Esophagus muscularis mucosa (tissue), 4 donors: ENCODE data around the gene ANKRD11. TPM values are rescaled to one million over a fixed set of nuclear protein-coding genes. Genes with fewer than 3 reads are reported as not detected.

Experiments used
- DNase-seq: peaks from one replicate; pipeline ENCODE4 v3.0.0-alpha.2; 2017; ENCODE audit errors: extremely low spot score
- H3K27ac ChIP-seq, 4 donors: fragments of 200-600 bp; sonication (generic); replicated peaks in 1 of 4; 1 replicate in 3 of 4; 2 replicates in 1 of 4; pipeline ENCODE4 v1.5.1; 2016 to 2019; ENCODE audit warnings: mild to moderate bottlenecking in 1 of 4
- H3K27me3 ChIP-seq, 4 donors: fragments of 200-600 bp; sonication (generic); one replicate each; pipeline versions ENCODE4 v1.5.1 to v1.6.0; 2016 to 2019
- H3K36me3 ChIP-seq, 4 donors: fragments of 200-600 bp; sonication (generic); one replicate each; pipeline ENCODE4 v1.5.1; 2016 to 2019
- H3K4me1 ChIP-seq, 4 donors: fragments of 200-600 bp; sonication (generic); one replicate each; pipeline ENCODE4 v1.5.1; 2016 to 2019
- H3K4me3 ChIP-seq, 4 donors: fragments of 200-600 bp; sonication (generic); 1 replicate in 2 of 4; 2 replicates in 2 of 4; pipeline ENCODE4 v1.5.1; 2016 to 2019; ENCODE audit warnings: mild to moderate bottlenecking in 4 of 4, moderate library complexity in 1 of 4
- H3K9me3 ChIP-seq, 4 donors: fragments of 200-600 bp; sonication (generic); 1 replicate in 3 of 4; 2 replicates in 1 of 4; pipeline ENCODE4 v1.5.1; 2016 to 2019
- CTCF ChIP-seq, 3 experiments: fragments of 200-600 bp in 2 of 3; fragments of 450-650 bp in 1 of 3; sonication (generic) in 2 of 3; IDR thresholded peaks; one replicate each; pipeline ENCODE4 v1.5.1; 2017 to 2019; ENCODE audit warnings: antibody characterized with exemption in 3 of 3, mild to moderate bottlenecking in 2 of 3, moderate library complexity in 1 of 3
- EP300 ChIP-seq: sonication (generic); formaldehyde crosslinking; IDR thresholded peaks from one replicate; pipeline ENCODE4 v1.6.1; 2017; ENCODE audit warnings: antibody characterized with exemption
- POLR2A ChIP-seq: fragments of 450-650 bp; IDR thresholded peaks from one replicate; pipeline ENCODE4 v1.6.1; 2017; ENCODE audit warnings: antibody characterized with exemption, moderate library complexity, mild to moderate bottlenecking, low read depth
- POLR2AphosphoS5 ChIP-seq, 2 donors: sonication (generic); formaldehyde crosslinking; IDR thresholded peaks; one replicate each; pipeline ENCODE4 v1.6.1; 2017; ENCODE audit warnings: antibody characterized with exemption in 2 of 2
- WGBS: methylation state at CpG from one replicate; pipeline ENCODE4 v1.1.5; 2018; 5-methylcytosine and 5-hydroxymethylcytosine counted together
- intact Hi-C: fragments of 100-400 bp; cut with DNase I; formaldehyde crosslinking; loops from one replicate; pipeline ENCODE4 v1.15.1; 2023
- total RNA-seq, 4 donors: library from RNA; depleted of rRNA; stranded (reverse); fragments of >200 nt; gene quantifications; one replicate each; pipeline versions ENCODE4 v1.1.0 to v1.2.1, GENCODE V29; 2016

ANKRD11 gene
- total RNA-seq, 4 donors from 2014 or later = 60.8 to 119 (median 105) TPM

- Histone ChIP-seq H3K9me3 (no peaks in the 10 kb centered on the region), H3K27ac (no peak overlapping the region), H3K36me3 (peaks cover 0 to 6% (median 0%) of the 10 kb centered on the region in 4 donors), H3K4me3 (no peak overlapping the region), H3K4me1 (peaks cover 54 to 85% (median 70%) of the 10 kb centered on the region in 4 donors), H3K27me3 (no peaks in the 10 kb centered on the region)
- WGBS = 90% methylated on average over 7 of the region's 7 CpGs
- no peak for TF ChIP-seq POLR2A
- TF ChIP-seq EP300 = no peak
- DNase-seq = no peak
- intact Hi-C loops = no loop called here
Measured at GRCh38 chr16:89418352-89418751, 72.0 kb downstream of the ANKRD11 start.

DNA sequence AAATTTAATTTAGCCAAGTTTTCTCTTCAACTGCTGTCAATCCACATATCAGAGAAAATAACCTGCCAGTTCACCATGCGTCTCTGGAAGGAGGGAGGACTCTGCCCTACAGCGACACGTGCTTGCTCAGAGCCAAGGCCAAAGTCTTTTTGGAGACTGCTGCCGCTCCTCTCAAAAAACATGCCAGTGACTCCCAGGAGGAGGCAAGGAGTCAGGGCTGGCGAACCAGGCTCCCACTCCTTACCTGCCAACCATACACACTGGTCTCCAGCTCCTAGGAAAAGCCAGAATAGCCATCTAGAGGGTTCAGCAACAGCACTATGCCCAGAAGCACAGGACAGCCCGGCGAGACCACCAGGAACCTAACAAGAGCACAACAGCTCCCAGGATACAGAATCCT, 73.0 kb downstream of the ANKRD11 start:
- peaks cover 54 to 85% (median 70%) of the 10 kb centered on the region in 4 donors for H3K4me1 ChIP-seq
- DNase-seq = no peak
- no peak overlapping the region for H3K27ac ChIP-seq
- H3K4me3 ChIP-seq = no peak overlapping the region
- TF ChIP-seq POLR2A (no peak), POLR2AphosphoS5 (IDR thresholded peaks at IDR 0.05) (no peak), CTCF (IDR thresholded peaks at IDR 0.05) (no peak), EP300 (no peak)
- H3K27me3 ChIP-seq = no peaks in the 10 kb centered on the region
- H3K36me3 ChIP-seq = peaks cover 0 to 6% (median 0%) of the 10 kb centered on the region in 4 donors
- H3K9me3 ChIP-seq = no peaks in the 10 kb centered on the region
- 50% methylated on average over 7 of the region's 7 CpGs for WGBS
- intact Hi-C loops = no loop called here

DNA sequence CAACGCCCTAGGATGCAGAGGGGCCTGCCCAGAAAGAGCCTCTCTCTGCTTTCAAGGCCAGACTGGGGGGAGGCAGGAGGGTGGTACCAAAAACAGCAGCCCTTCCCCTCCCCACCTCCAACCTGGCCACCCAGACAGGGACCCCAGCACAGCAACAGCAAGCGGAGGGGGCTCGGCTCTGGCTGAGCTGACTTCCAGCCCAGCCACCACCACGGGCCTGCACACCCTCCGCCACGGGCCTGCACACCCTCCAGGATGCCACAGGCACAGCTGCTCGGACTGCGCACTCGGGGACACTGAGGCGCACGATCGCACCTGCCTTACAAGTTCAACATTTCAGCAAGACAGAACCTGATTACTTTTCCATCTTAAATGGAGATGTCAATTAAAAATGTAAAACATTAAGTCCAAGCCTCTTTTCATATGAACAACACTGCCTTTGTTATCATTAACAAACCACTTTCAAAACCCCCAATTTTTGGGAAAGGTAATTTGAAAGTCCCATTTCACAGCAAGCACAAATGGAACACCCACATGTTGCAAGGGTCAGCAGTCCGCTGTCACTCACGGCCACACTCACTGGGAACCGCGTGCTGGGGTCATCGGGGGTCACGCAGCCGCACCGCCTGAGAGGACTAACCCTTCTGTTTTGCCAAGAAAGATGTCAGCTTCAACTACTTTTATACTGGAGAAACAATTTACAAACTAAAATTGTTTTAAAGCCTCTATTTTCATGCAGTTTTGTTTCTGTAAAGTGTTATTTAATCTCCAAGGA, 76.4 kb downstream of the ANKRD11 start:
- peaks cover 77 to 95% (median 89%) of the 10 kb centered on the region in 4 donors for H3K4me1 ChIP-seq
- no peaks in the 10 kb centered on the region for H3K9me3 ChIP-seq
- WGBS = 83% methylated on average over 20 of the region's 20 CpGs
- intact Hi-C loops = no loop called here
- TF ChIP-seq CTCF (IDR thresholded peaks at IDR 0.05) (no peak), POLR2AphosphoS5 (IDR thresholded peaks at IDR 0.05) (no peak), EP300 (no peak), POLR2A (no peak)
- no peaks in the 10 kb centered on the region for H3K27me3 ChIP-seq
- H3K4me3 ChIP-seq = no peak overlapping the region
- peaks cover 0 to 6% (median 0%) of the 10 kb centered on the region in 4 donors for H3K36me3 ChIP-seq
- no peak for DNase-seq
- H3K27ac ChIP-seq = no peak overlapping the region

- Histone ChIP-seq H3K27me3 (no peaks in the 10 kb centered on the region), H3K9me3 (no peaks in the 10 kb centered on the region), H3K4me3 (no peak overlapping the region), H3K27ac (no peak overlapping the region), H3K4me1 (peaks cover 87 to 97% (median 95%) of the 10 kb centered on the region in 4 donors), H3K36me3 (peaks cover 0 to 5% (median 0%) of the 10 kb centered on the region in 4 donors)
- DNase-seq = no peak
- WGBS = 66% methylated on average over 4 of the region's 4 CpGs
- intact Hi-C loops = no loop called here
- no peak for TF ChIP-seq EP300
- TF ChIP-seq POLR2AphosphoS5 (IDR thresholded peaks at IDR 0.05) = no peak
- no peak for TF ChIP-seq POLR2A
- no peak for TF ChIP-seq CTCF (IDR thresholded peaks at IDR 0.05)
Measured at GRCh38 chr16:89412811-89413210, 77.5 kb downstream of the ANKRD11 start.

DNA sequence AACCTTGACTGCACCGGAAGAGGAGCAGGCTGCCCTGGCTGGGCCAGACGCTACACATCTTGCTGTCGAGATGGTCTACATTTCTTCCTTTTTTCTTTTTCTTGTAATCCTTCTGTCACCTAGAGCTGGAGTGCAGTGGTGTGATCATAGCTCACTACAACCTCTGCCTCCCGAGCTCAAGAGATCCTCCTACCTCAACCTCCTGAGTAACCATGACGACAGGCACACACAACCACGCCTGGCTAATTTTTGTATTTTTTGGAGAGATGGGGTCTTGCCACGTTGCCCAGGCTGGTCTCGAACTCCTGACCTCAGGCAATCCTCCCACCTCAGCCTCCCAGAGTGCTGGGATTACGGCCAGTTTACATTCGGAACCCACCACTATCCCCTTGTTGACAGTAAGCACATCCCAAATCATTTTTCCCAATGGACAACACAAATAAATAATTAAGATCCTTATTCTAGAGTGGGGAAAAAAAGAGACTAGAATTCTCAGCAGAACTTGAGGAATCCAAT, 79.0 kb downstream of the ANKRD11 start:
- peak overlapping the region in 1 of 4 donors; percentile 13 for H3K4me3 ChIP-seq
- no peak for DNase-seq
- H3K27ac ChIP-seq = peak overlapping the region in 3 of 4 donors; percentile 41 to 60 (median 48)
- no peak for TF ChIP-seq EP300
- TF ChIP-seq CTCF (IDR thresholded peaks at IDR 0.05) = no peak
- no peak for TF ChIP-seq POLR2AphosphoS5 (IDR thresholded peaks at IDR 0.05)
- no peak for TF ChIP-seq POLR2A
- no peaks in the 10 kb centered on the region for H3K36me3 ChIP-seq
- 53% methylated on average over 10 of the region's 10 CpGs for WGBS
- no peaks in the 10 kb centered on the region for H3K27me3 ChIP-seq
- H3K4me1 ChIP-seq = peaks cover 85 to 97% (median 95%) of the 10 kb centered on the region in 4 donors
- H3K9me3 ChIP-seq = no peaks in the 10 kb centered on the region
- intact Hi-C loops = no loop called here
